GM12891 (cell line): ENCODE measurements around the gene ITGA4.
"Not testable (repeated sequence)": the region's sequence is repeated elsewhere in the genome, so short reads cannot be mapped to it uniquely, and the experiment has no call there.

ENCODE experiments used
- DNase-seq: peaks from one replicate; pipeline ENCODE4 v3.0.0; 2011; ENCODE audit warnings: low spot score; ENCODE audit not compliant: insufficient read length
- FAIRE-seq: peaks from 2 replicates; lab custom pipeline; 2011; peaks lifted over from hg19 to GRCh38; lab: Jason Lieb, UNC
- PAX5 ChIP-seq: IDR thresholded peaks from 2 replicates; pipeline ENCODE4 v1.6.1; 2011; ENCODE audit warnings: low read length, moderate library complexity, mild to moderate bottlenecking; ENCODE audit not compliant: insufficient read depth, severe bottlenecking
- POLR2A ChIP-seq: IDR thresholded peaks from 2 replicates; pipeline ENCODE4 v1.6.1; 2011; ENCODE audit warnings: low read depth, low read length, control low read depth
- POLR2AphosphoS5 ChIP-seq: IDR thresholded peaks from 2 replicates; pipeline ENCODE4 v1.6.1; 2011; ENCODE audit warnings: low read depth, low read length, control low read depth
- POU2F2 ChIP-seq: IDR thresholded peaks from 2 replicates; pipeline ENCODE4 v1.6.1; 2011; ENCODE audit warnings: low read depth, mild to moderate bottlenecking, control low read depth, low read length, moderate library complexity
- SPI1 ChIP-seq: IDR thresholded peaks from 2 replicates; pipeline ENCODE4 v1.6.1; 2011; ENCODE audit warnings: low read depth, low read length, control low read depth
- TAF1 ChIP-seq: IDR thresholded peaks from 2 replicates; pipeline ENCODE4 v1.6.1; 2011; ENCODE audit warnings: low read depth, low read length, control low read depth

Gene ITGA4

DNA sequence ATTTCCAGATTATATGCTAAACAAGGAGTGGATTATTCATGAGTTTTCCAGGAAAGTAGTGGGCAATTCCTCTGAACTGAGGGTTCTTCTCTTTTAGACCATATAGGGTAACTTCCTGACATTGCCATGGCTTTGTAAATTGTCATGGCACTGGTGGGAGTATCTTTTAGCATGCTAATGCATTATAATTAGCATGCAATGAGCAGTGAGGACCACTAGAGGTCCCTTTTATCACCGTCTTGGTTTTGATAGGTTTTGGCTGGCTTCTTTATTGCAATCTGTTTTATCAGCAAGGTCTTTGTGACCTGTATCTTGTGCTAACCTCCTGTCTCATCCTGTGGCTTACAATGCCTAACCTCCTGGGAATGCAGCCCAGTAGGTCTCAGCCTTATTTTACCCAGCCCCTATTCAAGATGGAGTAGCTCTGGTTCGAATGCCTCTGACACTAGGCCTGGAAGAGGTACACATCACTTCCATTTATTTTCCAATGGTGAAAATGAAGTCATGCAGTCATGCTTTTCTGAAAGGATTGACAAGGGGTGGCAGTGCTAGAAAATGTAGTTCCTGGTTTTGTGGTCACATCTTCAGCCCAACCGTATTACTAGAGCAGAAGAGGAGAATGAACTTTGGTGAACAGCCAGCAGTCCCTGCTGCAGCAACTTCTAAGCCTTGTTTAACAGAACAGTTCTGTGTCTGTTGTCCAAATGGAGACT, 26.6 kb upstream of the ITGA4 start:
- peak; percentile 76 for FAIRE-seq
- no peak for TF ChIP-seq POLR2A
- no peak for TF ChIP-seq POU2F2
- no peak for DNase-seq

DNA sequence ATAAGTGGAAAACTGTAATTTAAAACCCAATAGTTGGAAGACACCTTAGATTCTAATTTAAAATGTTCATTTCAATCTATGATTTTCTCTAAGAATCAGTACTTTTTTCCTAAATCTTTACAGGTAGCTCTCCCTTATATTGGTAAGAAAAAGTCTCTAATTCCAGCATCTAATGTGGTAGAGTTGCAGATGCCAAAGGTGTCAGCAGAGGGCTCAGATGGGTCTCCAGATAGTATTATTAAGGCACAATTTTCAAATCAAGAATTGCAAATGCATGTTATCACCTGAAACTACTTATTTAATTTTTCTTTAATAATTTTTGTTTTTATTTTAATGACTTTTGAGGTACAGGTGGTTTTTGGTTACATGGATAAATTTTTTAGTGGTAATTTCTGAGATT, 25.5 kb upstream of the ITGA4 start:
- FAIRE-seq (no peak), DNase-seq (no peak)
- TF ChIP-seq POLR2AphosphoS5 = no peak
- no peak for TF ChIP-seq POLR2A
- no peak for TF ChIP-seq TAF1
- TF ChIP-seq SPI1 = no peak
- TF ChIP-seq POU2F2 = no peak
- no peak for TF ChIP-seq PAX5

DNA sequence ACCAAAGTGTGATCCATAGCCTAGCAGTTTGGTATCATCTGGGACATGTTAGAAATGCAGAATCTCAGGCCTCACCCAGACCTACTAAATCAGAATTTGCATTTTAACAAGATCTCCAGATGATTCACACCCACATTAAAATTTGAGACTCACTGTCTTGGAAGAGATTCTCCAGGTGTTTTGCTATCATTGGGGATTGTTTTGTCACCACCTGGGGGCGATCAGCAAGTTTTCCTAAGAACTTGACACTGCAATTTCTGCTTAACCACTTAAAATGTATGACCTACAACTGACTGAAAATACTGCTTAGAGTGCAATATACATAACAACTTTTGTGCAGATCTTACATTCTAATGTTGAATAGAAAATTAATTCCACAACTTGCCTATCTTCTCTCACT, 18.9 kb upstream of the ITGA4 start:
- FAIRE-seq (peak; percentile 45), DNase-seq (no peak)
- TF ChIP-seq POLR2AphosphoS5 = no peak
- TF ChIP-seq POLR2A = no peak
- TF ChIP-seq TAF1 = no peak
- no peak for TF ChIP-seq POU2F2
- no peak for TF ChIP-seq PAX5
- TF ChIP-seq SPI1 = no peak

DNA sequence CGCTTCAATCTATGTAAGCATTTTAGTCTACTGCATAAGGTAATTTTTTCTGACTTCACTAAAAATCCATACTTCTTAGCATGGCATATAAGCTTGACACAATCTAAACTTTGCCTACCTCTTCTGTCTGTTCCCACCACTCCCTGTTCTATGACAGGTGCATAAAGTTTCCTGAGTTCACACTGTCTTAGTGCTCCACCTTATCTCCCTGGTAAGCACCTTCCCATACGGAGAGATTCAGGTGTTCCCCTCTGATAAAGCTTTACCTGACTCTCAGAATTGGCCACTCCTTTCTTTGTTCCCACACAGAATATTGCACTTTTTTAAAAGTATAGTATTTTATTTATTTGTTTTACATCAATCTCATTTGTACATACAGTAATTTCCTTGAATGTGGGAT, 16.8 kb upstream of the ITGA4 start:
- no peak for TF ChIP-seq POLR2A
- no peak for TF ChIP-seq PAX5
- TF ChIP-seq SPI1 = no peak
- TF ChIP-seq POLR2AphosphoS5 = no peak
- no peak for TF ChIP-seq POU2F2
- TF ChIP-seq TAF1 = no peak
- DNase-seq (no peak), FAIRE-seq (no peak)

- TF ChIP-seq POLR2A (no peak), PAX5 (no peak), SPI1 (no peak), POU2F2 (no peak), POLR2AphosphoS5 (no peak)
- FAIRE-seq (no peak), DNase-seq (no peak)
Measured at GRCh38 chr2:181440919-181441318, 16.3 kb upstream of the ITGA4 start.

DNA sequence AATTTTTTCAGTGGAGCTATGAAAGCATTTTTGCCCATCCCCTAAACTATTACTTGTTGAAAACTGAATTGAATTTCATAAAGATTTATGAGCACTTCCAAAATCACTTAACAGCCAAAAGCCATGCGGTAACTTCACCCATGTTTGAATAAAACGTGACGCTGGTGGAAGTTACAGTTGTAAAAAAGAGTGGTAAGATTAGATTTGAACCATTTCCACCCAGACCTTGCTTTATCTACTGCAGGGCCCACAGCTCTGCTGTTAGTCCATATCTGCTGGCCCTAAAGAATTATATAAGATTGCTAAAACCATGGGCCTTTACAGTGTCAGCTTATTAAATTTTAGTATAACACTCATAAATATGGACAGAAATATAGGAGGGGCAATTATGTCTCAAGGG, 15.5 kb upstream of the ITGA4 start:
- no peak for TF ChIP-seq TAF1
- no peak for TF ChIP-seq POLR2A
- no peak for TF ChIP-seq POU2F2
- TF ChIP-seq SPI1 = no peak
- TF ChIP-seq PAX5 = no peak
- no peak for TF ChIP-seq POLR2AphosphoS5
- FAIRE-seq (no peak), DNase-seq (no peak)

- DNase-seq (no peak), FAIRE-seq (no peak)
- no peak for TF ChIP-seq POLR2A
- no peak for TF ChIP-seq POU2F2
- TF ChIP-seq POLR2AphosphoS5 = no peak
- TF ChIP-seq SPI1 = no peak
- no peak for TF ChIP-seq TAF1
- TF ChIP-seq PAX5 = no peak
Measured at GRCh38 chr2:181444654-181445053, 12.5 kb upstream of the ITGA4 start.

DNA sequence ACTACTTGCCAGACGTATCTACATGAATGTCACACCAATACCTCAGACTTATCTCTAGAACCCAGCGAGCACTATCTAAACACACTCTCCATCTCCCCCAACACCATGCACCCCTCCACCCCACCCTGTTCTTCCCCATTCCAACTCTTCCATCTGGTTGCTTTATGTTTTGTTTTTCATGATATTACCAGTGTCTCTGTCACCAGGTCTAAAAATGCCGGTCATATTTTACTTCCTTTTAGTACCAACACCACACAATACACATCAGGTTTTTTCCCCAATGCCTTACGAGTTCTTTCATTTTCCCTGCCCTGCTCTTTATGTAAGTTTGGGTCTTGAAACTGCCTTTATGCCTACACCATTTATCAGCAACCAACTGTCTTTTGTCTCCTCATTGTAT, 10.2 kb upstream of the ITGA4 start:
- no peak for DNase-seq
- TF ChIP-seq PAX5 (no peak), TAF1 (no peak), POLR2AphosphoS5 (no peak), SPI1 (no peak), POU2F2 (no peak), POLR2A (no peak)
- FAIRE-seq = peak; percentile 72

DNA sequence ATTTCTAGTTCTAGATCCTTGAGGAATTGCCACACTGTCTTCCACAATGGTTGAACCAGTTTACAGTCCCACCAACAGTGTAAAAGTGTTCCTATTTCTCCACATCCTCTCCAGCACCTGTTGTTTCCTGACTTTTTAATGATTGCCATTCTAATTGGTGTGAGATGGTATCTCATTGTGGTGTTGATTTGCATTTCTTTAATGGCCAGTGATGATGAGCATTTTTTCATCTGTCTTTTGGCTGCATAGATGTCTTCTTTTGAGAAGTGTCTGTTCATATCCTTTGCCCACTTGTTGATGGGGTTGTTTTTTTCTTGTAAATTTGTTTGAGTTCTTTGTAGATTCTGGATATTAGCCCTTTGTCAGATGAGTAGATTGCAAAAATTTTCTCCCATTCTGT, 7.9 kb upstream of the ITGA4 start:
- DNase-seq, FAIRE-seq: not testable (repeated sequence)

DNA sequence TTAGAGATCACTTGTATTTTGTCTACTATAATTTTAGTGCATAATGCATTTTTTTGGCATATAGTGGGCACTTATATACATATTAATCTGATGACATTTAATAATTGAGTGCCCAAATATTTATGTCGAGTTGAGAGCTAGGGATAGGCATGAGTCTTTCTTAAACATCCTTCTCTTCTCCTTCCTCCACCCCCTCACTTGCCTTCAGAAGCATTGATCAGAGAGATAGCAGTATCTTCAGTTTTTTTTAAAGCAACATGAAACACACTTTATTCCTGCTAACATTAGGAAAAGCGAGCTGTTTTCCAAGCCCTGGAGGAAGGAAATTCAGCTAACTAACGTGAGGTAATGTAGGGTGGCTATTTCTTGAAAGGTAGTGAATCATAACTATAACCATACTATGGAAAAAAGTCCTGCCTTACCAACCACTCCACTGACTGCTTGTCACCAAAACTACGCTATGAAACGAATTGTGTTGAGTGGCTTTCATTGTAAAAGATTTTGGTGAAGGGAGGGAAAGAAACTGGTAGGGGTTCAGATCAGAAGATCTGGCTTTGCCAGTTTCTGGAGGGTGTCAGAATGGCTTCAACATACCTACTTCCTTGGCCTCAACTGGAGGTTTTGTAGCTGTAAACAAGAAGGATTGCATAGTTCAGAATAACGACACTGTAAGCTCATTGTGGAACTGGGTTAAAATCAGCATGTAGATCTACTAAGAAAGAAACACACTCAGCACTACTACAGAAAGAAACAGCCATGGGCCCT, 2.3 kb upstream of the ITGA4 start:
- no peak for DNase-seq
- TF ChIP-seq TAF1 = no peak
- no peak for TF ChIP-seq SPI1
- TF ChIP-seq POLR2A = no peak
- TF ChIP-seq POLR2AphosphoS5 = no peak
- TF ChIP-seq PAX5 = no peak
- TF ChIP-seq POU2F2 = no peak
- FAIRE-seq = no peak
